WTC11 (cell line): Measurements from ENCODE around the gene SESTD1. TPM values are rescaled to one million over a fixed set of nuclear protein-coding genes. Genes with fewer than 3 reads are reported as not detected.
"Not testable (repeated sequence)": the region's sequence is repeated elsewhere in the genome, so short reads cannot be mapped to it uniquely, and the experiment has no call there.

ENCODE experiments used
- ATAC-seq: fragments of 200-7000 bp; cut with Tn5 transposase; 2 replicates; pipeline ENCODE4 v1.10.0; 2021; ENCODE audit warnings: mild to moderate bottlenecking, moderate library complexity
- CTCF ChIA-PET: fragments of 300-600 bp; sonication (Branson Sonifier 250); formaldehyde crosslinking; loops from one replicate; lab custom pipeline; 2021; ENCODE audit warnings: antibody characterized with exemption; lab: Charles Lee
- POLR2A ChIA-PET: fragments of 350-600 bp; sonication (Branson Sonifier 250); formaldehyde crosslinking; loops from one replicate; lab custom pipeline; 2021; ENCODE audit warnings: antibody characterized with exemption; lab: Charles Lee
- DNase-seq: peaks from one replicate; pipeline ENCODE4 v3.0.0; 2021; ENCODE audit warnings: low spot score
- H3K27ac Mint-ChIP-seq: 2 replicates; pipeline ENCODE4 v1.8.0; 2021; ENCODE audit warnings: mixed read lengths
- H3K27me3 Mint-ChIP-seq: 2 replicates; pipeline ENCODE4 v1.8.0; 2021; ENCODE audit warnings: low read depth, mild to moderate bottlenecking, moderate library complexity, mixed read lengths
- H3K36me3 Mint-ChIP-seq: 2 replicates; pipeline ENCODE4 v1.8.0; 2021; ENCODE audit warnings: mixed read lengths
- H3K4me1 Mint-ChIP-seq: 2 replicates; pipeline ENCODE4 v1.8.0; 2022; ENCODE audit warnings: mixed read lengths
- H3K4me3 Mint-ChIP-seq: 2 replicates; pipeline ENCODE4 v1.8.0; 2021; ENCODE audit warnings: mild to moderate bottlenecking, moderate library complexity, mixed read lengths
- H3K9me3 Mint-ChIP-seq: 2 replicates; pipeline ENCODE4 v1.8.0; 2021; ENCODE audit warnings: mixed read lengths
- CBFB ChIP-seq: sonication (generic); formaldehyde crosslinking; IDR thresholded peaks from 2 replicates; pipeline ENCODE4 v1.8.1; 2022; ENCODE audit warnings: mild to moderate bottlenecking, low read depth, missing genetic modification reagents
- CREB1 ChIP-seq: sonication (generic); formaldehyde crosslinking; IDR thresholded peaks from 2 replicates; pipeline ENCODE4 v1.8.0; 2023; ENCODE audit warnings: mild to moderate bottlenecking, missing genetic modification reagents
- ESRRA ChIP-seq: sonication (generic); formaldehyde crosslinking; IDR thresholded peaks from 2 replicates; pipeline ENCODE4 v1.8.1; 2022; ENCODE audit warnings: mild to moderate bottlenecking, missing genetic modification reagents, borderline replicate concordance
- GRHL2 ChIP-seq: fragments of 250-450 bp; sonication (Bioruptor Pico); IDR thresholded peaks from 2 replicates; pipeline ENCODE4 v1.8.0; 2022; ENCODE audit warnings: mild to moderate bottlenecking, moderate library complexity; ENCODE audit not compliant: insufficient replicate concordance, severe bottlenecking
- GTF2I ChIP-seq: fragments of 250-450 bp; sonication (Bioruptor Pico); conservative IDR thresholded peaks from 2 replicates; pipeline ENCODE4 v1.4.0; 2021; ENCODE audit warnings: mild to moderate bottlenecking
- IRF2 ChIP-seq: sonication (generic); formaldehyde crosslinking; IDR thresholded peaks from 2 replicates; pipeline ENCODE4 v1.8.0; 2022; ENCODE audit warnings: low read depth, missing genetic modification reagents, borderline replicate concordance
- SMAD3 ChIP-seq: sonication (generic); formaldehyde crosslinking; IDR thresholded peaks from 2 replicates; pipeline ENCODE4 v1.8.0; 2022; ENCODE audit warnings: missing genetic modification reagents, mild to moderate bottlenecking, borderline replicate concordance
- SMAD4 ChIP-seq: sonication (generic); formaldehyde crosslinking; IDR thresholded peaks from 2 replicates; pipeline ENCODE4 v1.8.0; 2022; ENCODE audit warnings: mild to moderate bottlenecking, missing genetic modification reagents
- ZNF219 ChIP-seq: sonication (generic); formaldehyde crosslinking; IDR thresholded peaks from 2 replicates; pipeline ENCODE4 v1.8.0; 2023; ENCODE audit warnings: missing genetic modification reagents, mild to moderate bottlenecking, borderline replicate concordance
- ZNF423 ChIP-seq: fragments of 250-450 bp; sonication (Bioruptor Pico); IDR thresholded peaks from 2 replicates; pipeline ENCODE4 v2.1.2; 2022; ENCODE audit warnings: mild to moderate bottlenecking, moderate library complexity
- total RNA-seq: library from RNA; stranded (reverse); gene quantifications from 3 replicates; pipeline ENCODE4 v1.2.3, GENCODE V29; 2021
- TF ChIP-seq, protein P1 (sequence below): fragments of 250-450 bp; sonication (Bioruptor Pico); IDR thresholded peaks from 2 replicates; pipeline ENCODE4 v1.9.0; 2021; ENCODE audit warnings: moderate library complexity, mild to moderate bottlenecking, inconsistent platforms, borderline replicate concordance
- TF ChIP-seq, protein P2 (sequence below): fragments of 250-450 bp; sonication (Bioruptor Pico); conservative IDR thresholded peaks from 2 replicates; pipeline ENCODE4 v1.9.0; 2021; ENCODE audit warnings: mild to moderate bottlenecking
- TF ChIP-seq, protein P3 (sequence below): sonication (generic); formaldehyde crosslinking; IDR thresholded peaks from 2 replicates; pipeline ENCODE4 v1.8.1; 2023; ENCODE audit warnings: mild to moderate bottlenecking, moderate library complexity, missing genetic modification reagents
- TF ChIP-seq, protein P4 (sequence below): fragments of 200-600 bp; IDR thresholded peaks from 2 replicates; pipeline ENCODE4 v1.8.0; 2022; ENCODE audit warnings: antibody characterized with exemption

SESTD1 gene
- total RNA-seq, 1 experiment from 2014 or later = 59.9 TPM

DNA sequence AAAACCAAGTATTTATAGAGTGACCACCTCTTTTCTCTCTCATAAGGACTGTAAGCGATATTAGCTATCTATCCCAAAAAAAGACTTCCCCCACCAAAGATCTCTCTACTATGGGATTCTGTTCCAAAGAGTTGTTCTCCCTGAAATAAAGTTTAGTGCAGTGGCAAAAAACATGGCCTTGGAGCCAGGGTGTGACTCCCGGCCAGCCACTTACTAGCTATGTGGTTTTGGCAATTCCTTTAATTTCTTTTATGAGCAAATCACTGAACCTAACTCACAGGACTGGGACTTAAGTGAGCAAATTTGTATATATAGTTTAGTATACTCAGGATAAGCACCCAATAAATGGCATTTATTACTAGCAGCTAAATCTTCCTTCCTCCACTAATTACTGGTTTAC is 42.6 kb downstream of the SESTD1 start:
- H3K27ac Mint-ChIP-seq = no peak overlapping the region
- H3K4me3 Mint-ChIP-seq = no peak overlapping the region
- ChIA-PET CTCF (no interaction called here), POLR2A (no interaction called here)
- no peaks in the 10 kb centered on the region for H3K27me3 Mint-ChIP-seq
- H3K36me3 Mint-ChIP-seq = peaks cover 3% of the 10 kb centered on the region
- no peak for DNase-seq
- H3K4me1 Mint-ChIP-seq = peaks cover 16% of the 10 kb centered on the region
- H3K9me3 Mint-ChIP-seq = peaks cover 6% of the 10 kb centered on the region
- no peak for TF ChIP-seq CBFB (CRISPR knock-in tag)
- no peak for TF ChIP-seq ESRRA (CRISPR knock-in tag)
- TF ChIP-seq, protein P1, sequence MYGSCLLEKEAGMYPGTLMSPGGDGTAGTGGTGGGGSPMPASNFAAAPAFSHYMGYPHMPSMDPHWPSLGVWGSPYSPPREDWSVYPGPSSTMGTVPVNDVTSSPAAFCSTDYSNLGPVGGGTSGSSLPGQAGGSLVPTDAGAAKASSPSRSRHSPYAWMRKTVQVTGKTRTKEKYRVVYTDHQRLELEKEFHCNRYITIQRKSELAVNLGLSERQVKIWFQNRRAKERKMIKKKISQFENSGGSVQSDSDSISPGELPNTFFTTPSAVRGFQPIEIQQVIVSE = no peak
- TF ChIP-seq SMAD4 (CRISPR knock-in tag) = no peak
- TF ChIP-seq, protein P2, sequence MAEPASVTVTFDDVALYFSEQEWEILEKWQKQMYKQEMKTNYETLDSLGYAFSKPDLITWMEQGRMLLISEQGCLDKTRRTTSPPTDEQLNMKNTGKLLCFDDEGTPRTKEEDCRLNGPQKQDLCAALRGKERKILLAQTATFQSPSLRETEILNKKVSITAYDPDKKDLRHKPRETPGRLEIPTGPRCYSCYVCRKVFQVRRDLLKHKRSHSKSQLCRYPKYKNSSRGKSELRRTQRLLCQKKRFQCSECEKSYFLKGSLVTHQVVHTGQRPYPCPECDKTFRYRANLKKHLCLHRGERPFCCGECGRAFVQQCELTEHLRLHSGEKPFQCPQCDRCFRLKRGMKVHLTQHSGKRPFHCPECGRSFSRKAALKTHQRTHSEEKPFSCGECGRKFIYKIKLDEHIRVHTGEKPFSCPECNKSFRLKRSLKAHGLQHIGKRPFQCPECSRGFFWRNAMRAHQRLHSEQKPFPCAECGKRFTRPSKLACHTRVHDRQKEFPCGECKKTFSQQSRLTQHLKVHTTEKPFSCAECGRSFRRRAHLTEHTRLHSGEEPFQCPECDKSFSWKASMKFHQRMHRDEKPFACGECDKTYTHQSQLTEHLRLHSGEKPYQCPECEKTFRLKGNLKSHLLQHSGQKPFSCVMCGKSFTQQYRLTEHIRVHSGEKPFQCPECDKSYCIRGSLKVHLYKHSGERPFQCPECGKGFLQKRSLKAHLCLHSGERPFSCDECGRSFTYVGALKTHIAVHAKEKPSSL (CRISPR knock-in tag) = no peak
- no peak for TF ChIP-seq GRHL2 (CRISPR knock-in tag)
- TF ChIP-seq IRF2 (CRISPR knock-in tag) = no peak
- no peak for TF ChIP-seq ZNF219 (CRISPR knock-in tag)
- no peak for TF ChIP-seq ZNF423
- TF ChIP-seq GTF2I = no peak
- TF ChIP-seq, protein P3, sequence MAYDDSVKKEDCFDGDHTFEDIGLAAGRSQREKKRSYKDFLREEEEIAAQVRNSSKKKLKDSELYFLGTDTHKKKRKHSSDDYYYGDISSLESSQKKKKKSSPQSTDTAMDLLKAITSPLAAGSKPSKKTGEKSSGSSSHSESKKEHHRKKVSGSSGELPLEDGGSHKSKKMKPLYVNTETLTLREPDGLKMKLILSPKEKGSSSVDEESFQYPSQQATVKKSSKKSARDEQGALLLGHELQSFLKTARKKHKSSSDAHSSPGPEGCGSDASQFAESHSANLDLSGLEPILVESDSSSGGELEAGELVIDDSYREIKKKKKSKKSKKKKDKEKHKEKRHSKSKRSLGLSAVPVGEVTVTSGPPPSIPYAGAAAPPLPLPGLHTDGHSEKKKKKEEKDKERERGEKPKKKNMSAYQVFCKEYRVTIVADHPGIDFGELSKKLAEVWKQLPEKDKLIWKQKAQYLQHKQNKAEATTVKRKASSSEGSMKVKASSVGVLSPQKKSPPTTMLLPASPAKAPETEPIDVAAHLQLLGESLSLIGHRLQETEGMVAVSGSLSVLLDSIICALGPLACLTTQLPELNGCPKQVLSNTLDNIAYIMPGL (CRISPR knock-in tag) = no peak
- TF ChIP-seq, all 79 proteins: peak for 0
- no peak for ATAC-seq

DNA sequence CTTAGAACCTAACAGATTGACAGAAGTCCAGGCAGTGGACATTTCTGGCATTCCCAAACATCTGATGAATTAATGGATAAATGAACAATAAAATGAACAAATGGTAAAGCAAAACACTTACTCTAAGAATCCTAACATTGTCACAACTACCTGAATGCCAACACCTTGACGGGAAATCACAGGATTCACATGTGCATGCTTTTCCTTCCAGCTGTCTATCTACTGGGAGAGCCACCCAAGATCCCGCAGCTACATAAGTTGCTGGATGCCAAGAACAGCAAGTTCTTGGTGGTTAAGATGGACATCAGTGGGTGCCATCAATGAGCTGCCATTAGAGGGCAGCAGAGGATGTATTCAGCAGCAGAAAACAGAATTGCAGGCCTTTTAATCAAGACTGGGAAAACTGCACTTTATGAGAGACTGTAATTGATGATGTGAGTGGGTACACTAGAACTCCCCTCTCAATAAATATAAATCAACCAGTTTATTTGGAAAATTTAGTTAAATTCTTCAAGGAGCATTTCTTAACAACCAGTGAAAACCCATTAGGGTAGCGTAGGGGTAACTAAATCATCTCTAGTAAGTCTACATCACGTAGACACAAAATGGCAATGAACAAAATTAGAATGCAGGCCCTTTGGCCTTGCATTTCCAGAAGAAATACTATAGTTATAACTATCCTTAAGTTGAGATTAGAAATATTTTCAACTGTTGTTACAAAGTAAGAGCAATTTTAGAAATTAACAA is 45.6 kb downstream of the SESTD1 start:
- H3K9me3 Mint-ChIP-seq = peaks cover 28% of the 10 kb centered on the region
- TF ChIP-seq, protein P3 (CRISPR knock-in tag) = no peak
- TF ChIP-seq SMAD3 (CRISPR knock-in tag) (no peak), CREB1 (CRISPR knock-in tag) (no peak)
- TF ChIP-seq, protein P4, sequence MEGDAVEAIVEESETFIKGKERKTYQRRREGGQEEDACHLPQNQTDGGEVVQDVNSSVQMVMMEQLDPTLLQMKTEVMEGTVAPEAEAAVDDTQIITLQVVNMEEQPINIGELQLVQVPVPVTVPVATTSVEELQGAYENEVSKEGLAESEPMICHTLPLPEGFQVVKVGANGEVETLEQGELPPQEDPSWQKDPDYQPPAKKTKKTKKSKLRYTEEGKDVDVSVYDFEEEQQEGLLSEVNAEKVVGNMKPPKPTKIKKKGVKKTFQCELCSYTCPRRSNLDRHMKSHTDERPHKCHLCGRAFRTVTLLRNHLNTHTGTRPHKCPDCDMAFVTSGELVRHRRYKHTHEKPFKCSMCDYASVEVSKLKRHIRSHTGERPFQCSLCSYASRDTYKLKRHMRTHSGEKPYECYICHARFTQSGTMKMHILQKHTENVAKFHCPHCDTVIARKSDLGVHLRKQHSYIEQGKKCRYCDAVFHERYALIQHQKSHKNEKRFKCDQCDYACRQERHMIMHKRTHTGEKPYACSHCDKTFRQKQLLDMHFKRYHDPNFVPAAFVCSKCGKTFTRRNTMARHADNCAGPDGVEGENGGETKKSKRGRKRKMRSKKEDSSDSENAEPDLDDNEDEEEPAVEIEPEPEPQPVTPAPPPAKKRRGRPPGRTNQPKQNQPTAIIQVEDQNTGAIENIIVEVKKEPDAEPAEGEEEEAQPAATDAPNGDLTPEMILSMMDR = peak; percentile 53
- no peak overlapping the region for H3K27ac Mint-ChIP-seq
- ATAC-seq (peak; percentile 94), DNase-seq (peak; percentile 70)
- peaks cover 15% of the 10 kb centered on the region for H3K36me3 Mint-ChIP-seq
- peaks cover 6% of the 10 kb centered on the region for H3K4me1 Mint-ChIP-seq
- POLR2A ChIA-PET = no interaction called here
- no peaks in the 10 kb centered on the region for H3K27me3 Mint-ChIP-seq
- no peak overlapping the region for H3K4me3 Mint-ChIP-seq
- CTCF ChIA-PET = interaction anchor here (0.6 to 1.1 kb wide), 18 partner anchors 8 to 257 kb away, joined by 3 to 8 read pairs (median 4); no protein-coding TSS in a partner anchor

DNA sequence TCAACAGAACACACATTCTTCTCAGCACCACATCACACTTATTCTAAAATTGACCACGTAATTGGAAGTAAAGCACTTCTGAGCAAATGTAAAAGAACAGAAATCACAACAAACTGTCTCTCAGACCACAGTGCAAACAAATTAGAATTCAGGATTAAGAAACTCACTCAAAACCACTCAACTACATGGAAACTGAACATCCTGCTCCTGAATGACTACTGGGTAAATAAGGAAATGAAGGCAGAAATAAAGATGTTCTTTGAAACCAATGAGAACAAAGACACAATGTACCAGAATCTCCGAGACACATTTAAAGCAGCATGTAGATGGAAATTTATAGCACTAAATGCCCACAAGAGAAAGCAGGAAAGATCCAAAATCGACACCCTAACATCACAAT is 50.0 kb downstream of the SESTD1 start:
- H3K27ac Mint-ChIP-seq, POLR2A ChIA-PET, ATAC-seq, H3K4me3 Mint-ChIP-seq, CTCF ChIA-PET, H3K4me1 Mint-ChIP-seq, DNase-seq, H3K27me3 Mint-ChIP-seq: not testable (repeated sequence)
- peaks cover 67% of the 10 kb centered on the region for H3K9me3 Mint-ChIP-seq
- H3K36me3 Mint-ChIP-seq = peaks cover 53% of the 10 kb centered on the region
